Stimulated activated CD8-positive, alpha-beta memory T cell treated with anti-CD3 and anti-CD28 coated beads, Interleukin-4, amount 100 ng/mL, for 4 hours (primary cell): ENCODE measurements around the gene GPAM.

ENCODE experiments used
- DNase-seq, 2 donors: peaks; one replicate each; pipeline ENCODE4 v3.0.0-alpha.2; 2020; ENCODE audit warnings: low read depth in 2 of 2, low spot score in 1 of 2

Gene GPAM

DNA sequence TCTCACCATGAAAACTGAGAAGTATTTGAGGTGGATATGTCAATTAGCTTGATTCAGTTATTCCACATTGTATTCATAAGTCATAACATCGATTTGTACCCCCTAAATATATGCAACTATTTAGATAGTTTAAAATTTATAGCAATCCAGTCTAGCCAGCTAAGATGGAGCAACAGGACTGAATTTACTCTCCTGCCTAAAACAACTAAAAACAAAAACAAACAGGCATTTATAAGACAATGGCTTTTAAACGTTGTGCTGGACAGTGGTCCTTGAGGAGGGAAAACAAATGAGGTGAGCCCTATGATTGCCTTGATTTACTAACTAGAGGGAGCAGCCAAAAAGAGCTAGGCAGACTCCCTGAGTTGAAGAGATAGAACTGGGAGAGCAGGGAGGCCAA is 814 bp upstream of the GPAM start:
- DNase-seq: no peak

DNA sequence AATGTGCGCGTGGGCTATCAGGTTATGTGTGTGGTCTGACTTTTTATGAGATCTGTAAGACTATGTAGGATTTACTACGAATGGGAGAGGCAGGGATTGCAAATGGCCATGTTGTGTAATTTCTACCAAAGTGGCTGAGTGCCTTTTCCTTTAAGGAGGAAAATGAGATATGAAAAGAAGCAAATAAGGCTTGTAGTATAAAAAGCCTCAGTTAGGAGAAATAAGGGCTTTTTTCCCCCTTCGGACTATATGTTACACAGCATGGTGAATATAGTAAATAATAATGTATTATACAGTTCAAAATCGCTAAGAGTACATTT is 447 bp upstream of the GPAM start:
- no peak for DNase-seq

DNA sequence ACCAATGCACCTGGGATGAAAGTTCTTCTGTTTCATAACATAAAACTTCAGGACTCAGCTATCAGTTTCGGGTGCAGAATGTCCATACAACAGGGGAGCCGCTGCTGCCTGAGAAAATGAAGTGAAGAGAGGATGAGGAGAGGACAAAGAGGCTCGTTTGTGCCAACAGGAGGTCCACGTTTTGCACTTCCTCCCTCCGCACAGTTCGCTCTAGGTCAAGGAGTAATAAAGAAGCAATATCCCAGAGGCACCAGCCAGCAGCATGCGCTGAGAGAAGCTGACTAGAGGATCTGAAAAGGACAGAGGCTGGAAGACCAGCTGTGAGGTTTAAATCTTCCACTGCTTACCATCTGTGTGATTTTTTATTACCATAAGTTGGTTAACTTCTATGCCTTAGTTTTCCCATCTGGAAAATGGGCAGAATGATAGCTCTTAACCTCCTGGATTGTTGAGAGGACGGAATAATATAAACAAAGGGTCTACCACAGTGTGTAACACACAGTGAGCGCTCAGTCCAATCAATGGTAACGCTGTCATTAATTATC is 709 bp downstream of the GPAM start:
- DNase-seq: no peak

DNA sequence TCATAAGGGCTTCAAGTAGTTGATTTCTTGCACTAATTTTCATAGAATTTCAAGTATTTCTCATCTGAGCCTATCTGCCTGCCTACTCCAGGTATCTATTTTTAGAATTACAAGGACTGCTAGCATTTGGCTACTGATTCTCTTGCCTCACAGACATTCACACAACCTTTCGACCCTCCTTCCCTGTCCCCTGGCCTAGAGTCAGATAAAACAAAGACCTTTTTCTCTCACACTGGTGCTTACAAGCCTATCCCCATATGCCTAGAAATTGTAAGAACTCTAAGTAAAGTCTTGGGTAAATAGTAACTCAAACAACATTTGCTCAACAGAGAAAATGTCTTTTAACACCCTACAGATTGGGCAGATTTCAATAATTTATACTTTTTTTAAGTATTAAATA is 6.3 kb downstream of the GPAM start:
- DNase-seq: no peak

DNA sequence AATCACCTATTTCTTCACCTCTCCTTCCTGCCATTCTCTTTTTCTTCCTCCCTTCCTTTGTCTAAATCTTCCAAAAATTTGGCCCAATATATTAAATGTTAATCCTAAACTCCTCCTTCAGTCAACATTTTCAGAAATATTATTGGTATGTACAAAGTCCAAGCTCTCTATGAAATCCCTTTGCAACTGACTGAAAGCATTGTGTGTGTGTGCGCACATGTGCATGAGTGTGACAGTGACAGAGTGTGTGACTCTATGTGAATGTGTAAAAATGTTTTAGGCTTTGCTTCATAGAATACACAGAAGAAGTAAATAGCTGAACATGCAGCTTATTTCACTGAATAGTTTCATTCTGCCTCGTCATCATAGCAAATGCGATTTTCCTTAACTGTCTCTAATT is 7.0 kb downstream of the GPAM start:
- DNase-seq: no peak

DNA sequence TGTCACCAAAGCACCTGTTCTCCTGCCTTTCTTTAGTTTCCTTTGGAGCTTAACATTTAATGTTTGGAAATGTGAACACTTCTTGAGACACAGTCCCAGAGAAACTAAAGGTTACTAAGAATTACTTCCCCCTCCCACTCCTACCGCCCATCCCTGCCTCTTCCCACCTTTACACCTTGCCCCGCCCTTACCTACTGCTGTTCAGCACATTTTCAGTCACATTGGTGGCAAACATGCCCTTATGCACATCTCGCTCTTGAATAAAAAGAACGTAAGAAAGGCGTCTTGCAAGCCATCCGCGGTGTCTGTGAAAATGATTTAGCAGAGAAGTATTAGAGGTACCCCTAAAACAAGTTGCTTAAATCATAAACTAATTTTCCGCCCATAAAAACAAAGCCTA is 8.2 kb downstream of the GPAM start:
- DNase-seq: no peak

DNA sequence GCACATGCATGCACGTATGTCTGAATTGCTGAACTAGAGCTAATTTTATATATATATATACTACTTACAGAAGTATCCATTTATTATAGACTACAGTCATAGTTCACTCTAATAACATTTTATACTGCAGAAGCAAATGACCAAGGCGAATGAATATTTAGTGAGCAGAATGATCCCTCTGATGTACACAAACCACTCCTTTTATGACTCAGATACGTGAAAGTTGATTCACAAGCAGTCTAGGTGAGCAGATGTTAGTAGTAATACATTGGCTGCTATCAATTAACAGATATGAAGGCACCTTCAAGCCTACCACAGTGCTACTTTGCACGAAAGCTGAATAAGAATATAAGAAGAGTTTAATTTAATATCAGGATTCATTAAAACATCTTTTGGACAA is 10.4 kb downstream of the GPAM start:
- DNase-seq: no peak

DNA sequence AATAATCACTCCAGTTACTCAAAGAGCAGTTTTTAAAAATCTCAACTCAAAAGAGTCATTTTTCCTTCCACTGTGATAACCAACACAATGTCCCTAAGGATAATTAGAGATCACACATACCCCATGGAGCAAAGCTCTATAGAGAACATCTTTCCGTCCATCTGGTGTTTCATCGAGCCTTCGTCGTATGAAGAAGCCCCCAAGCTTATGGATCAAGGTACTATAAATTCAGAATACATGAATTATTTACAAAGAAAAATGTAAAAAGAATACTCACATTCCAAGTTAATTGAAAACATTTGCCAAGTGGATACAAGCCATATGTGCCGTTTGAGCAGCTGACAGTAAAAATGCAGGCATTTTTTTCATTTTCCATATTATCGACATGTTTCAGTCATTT is 14.8 kb downstream of the GPAM start:
- DNase-seq: no peak

DNA sequence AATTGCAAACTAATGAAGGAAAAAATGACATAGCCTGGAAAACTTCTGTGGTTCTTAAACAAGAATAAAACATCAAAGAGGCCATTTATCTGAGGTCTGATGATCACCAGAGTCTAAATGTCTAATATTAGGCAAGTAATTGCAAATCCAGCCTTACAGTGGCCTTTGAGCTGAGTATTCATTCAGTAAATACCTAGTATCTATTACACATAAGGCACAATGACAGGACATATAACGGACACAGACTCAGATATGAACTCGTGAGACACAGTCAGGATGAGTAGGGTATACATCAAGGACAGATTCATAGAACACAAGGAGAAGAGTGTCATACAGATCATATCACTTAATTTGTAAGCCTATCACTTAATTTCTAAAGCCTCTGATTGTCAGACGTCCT is 16.8 kb downstream of the GPAM start:
- no peak for DNase-seq

DNA sequence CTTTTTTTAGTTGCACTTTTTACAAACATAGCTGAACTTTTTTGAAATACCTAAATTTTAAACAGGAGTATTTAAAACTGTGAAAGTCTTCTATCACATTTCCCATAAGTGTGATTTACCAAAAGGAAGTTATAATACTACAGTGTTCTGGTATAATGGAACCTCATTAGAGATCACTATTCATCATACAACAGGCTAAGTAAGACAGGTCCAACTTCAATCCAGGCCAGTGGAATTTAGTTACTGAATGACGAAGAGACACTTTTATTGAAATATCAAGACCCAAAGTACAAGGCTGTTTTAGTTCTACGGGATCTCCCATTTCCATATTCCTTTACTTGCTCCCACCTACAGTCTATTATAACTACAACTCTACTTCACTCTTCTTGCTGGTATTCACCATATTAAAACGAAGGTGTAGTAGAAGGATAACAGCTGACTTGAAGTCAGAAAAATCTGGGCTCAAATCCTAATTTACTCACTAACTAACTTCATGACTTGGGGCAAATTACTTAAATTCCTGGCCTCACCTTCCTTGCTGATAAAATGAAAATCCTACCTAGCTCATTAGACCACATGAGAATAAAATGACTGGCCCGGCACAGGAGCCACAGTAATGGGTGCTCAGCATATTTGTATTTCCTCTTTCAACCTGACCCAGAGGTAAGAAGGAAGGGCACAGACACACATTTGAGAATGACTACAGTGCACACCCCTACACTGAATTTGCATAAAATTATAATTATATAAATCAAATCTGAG is 21.6 kb downstream of the GPAM start:
- no peak for DNase-seq

DNA sequence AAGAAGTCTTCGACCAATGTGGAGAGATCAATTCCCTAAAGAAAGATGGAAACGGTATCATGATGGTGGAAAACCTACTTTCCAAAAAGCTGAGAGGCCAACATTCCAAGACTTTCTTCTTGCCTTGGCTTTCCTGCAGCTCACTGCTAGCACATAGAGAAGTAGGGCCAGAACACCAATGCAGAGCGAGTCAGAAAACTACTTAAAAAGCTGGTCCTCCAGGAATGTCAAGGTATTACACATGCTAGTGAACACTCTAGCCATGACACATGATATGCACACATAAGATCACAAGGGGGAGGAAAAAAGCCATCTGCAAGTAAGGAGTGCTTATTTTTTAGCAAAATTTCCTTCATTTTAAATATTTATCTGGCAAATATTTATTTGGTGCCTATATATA is 22.7 kb downstream of the GPAM start:
- no peak for DNase-seq

DNA sequence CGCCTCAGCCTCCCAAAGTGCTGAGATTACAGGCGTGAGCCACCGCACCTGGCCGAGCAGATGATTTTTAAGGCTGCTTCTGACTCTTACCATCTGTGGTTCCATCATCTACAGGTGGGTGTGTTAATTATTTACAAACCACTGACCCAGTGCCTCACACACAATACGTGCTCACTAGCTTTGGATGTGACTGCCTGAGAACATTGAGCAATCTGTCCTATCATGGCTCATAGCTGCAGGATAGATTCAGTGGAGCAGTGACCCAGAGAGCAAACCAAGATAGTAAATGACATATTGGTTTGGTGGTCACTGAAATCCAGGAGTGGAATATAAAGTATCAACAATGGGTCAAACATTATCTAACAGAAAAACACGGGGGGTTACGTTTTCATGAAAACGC is 24.1 kb downstream of the GPAM start:
- DNase-seq: no peak

DNA sequence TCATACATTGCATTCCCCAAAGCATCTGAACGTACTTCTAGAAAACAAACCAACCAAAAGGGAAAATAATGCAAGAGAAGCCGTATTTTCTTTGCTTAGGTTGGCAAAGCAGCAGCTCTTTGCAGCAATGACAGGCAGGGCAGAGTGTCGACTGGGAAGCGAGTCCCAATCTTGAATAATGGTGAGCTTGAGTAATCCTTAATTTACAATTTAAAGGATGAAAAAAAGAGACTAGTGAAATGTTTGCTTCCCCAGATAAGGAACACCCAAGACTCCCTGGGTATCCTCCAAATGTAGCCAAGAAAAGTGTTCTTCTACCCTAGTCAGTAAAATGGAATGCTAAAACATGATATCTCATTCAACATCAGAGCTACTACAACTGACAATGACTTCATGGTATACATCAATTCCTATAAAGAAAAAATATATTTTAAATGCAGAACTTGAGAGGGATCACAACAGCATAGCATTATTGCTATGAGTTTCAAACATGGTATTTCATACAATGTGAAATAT is 32.0 kb downstream of the GPAM start:
- no peak for DNase-seq

DNA sequence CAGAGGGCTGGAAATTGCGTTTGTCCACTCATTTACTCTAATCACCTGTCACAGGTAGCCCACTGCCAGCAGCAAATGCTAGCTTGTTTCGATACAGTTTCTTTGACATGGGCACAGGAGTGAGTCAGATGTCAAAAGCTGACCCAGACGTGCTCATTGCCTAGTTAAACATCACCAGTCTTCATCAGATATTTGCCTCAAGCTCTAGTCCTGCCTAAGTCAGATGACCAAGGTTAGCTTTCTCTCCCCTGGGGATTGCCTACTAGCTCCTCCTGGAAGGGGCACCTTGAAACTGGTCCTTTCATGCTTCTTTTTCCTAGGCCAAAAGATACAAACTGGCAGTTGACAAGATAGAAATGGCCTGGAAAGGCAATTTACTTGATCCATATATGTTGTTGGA is 35.2 kb downstream of the GPAM start:
- no peak for DNase-seq

DNA sequence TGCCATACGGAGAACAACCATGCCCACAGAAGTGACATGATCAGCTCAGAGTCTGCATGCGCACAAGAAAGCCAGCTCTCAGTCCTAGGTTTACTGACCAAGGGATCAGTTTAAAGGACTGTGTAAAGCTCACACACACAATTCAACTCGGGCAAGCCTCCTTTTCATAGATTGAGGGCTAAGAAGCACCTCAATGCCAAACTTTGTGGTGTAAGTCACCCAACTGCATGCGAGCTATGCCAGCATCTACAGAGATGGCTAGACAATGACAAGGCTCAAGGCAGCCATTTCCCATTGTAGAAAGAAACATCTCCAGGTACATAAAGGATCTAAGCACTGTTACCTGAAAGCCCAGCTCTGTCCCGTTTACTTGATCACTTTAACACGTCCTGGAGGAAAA is 36.8 kb downstream of the GPAM start:
- DNase-seq: no peak

DNA sequence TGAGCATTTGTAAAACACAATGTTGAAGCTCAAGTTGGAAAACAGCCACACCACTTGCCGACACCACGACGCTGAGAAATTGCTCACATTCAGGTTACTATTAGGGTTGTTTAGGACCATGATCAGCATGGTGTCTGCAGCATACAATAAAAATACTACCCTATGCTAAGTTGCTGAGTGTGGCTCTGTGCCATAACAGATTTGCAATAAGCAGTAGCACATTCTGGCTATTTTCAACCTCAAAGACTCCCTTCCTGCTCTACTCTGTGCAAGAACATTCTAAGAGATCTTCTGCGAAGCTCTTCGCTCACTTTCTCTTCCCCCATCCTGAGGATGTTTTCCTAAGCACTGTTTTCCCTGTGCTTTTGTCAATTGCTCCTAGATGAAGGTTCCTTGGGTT is 38.3 kb downstream of the GPAM start:
- no peak for DNase-seq

DNA sequence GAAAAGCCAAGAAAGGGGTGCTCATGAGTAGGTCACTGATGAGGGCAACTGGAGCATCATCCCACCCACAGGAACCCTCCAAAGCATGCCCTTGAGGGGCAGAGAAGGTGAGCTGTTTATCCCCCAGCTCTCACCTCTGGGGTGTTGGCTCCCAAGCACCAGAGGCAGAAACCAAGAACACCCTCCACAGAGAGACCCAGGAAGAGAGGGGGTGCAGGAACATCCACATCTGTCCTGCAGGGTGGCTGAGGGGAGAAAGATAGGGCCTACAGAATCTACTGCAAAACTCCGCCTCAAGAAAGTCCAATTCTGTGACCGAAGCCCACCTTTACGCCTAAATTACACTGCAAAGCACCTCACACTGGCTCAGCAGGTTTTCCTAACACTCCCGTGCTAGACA is 40.1 kb downstream of the GPAM start:
- DNase-seq: no peak

DNA sequence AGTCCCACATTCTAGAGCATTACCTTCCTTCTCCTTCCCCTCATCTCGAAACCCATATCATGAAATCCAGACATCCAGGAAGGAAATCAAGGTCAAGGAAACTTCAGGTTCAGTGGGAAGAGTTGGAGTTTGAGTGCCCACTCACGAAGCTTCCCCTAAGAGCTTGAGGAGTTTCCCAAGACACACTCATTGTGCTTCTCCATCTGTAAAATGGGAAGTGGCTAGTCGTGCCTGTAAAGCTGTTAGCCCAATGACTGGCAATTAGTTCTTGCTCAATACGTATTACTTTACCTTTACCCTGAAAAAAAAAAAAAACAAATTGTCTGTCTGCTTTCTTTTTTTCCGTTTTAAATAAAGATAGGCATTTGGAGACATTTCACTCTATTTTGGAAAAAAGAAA is 42.3 kb downstream of the GPAM start:
- no peak for DNase-seq

DNA sequence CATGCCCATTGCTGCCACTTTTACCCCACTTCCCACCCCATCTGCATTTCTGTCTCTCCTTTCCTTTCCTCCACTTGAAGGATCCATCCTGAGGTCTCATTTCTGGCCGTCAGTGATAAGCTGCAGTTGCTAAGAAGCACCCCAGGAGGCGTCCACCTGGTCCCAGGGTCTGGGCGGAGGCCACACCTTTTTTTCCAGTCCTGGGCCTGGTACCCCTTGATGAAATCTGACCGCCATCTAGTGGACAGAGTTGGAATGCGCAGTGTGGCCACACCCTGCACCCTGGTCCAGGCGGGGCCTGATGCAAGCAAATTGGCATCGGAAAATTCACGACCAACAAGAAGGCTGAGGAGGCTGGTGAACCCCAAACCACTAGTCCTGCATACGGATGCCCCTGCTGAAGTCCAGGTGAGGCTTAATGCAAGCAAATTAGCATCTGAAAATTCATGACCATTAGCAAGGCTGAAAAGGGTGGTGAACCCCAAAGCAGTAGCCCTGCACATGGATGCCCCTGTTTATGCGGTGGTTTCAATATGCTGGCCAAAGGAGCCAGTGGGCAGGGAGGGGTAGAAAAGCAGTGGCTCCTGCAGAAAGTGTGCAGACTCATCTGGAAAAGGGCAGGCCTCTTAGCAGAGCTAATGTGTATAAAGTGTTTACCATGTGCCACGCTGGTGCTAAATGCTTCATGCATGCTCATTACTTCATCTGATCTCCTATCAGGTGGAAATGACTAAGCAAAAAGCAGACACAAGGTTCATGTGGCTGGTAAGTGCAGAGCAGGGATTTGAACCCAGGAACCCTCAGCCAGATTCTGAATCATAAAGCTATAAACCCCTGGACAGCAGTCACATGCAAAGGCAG is 43.2 kb downstream of the GPAM start:
- DNase-seq: peak; percentile 27 to 38

DNA sequence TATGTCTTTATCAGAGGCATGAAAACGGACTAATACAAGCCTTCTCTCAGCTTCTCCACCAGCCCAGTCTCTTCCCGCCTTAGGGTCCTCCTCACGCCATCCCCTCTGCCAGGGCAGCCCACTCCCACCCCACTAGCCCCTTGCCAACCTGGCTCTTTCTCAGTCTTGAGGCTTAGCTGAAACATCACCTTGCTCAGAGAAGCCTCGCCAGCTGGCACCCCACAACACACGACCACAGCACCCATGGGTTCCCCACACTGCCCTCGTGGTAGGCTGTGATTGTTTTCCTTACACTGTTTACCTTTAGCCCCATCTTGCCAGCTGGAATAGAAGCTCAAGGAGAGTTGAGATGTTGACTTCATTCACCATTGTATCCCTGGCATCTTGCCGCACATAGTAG is 44.4 kb downstream of the GPAM start:
- DNase-seq: no peak

DNA sequence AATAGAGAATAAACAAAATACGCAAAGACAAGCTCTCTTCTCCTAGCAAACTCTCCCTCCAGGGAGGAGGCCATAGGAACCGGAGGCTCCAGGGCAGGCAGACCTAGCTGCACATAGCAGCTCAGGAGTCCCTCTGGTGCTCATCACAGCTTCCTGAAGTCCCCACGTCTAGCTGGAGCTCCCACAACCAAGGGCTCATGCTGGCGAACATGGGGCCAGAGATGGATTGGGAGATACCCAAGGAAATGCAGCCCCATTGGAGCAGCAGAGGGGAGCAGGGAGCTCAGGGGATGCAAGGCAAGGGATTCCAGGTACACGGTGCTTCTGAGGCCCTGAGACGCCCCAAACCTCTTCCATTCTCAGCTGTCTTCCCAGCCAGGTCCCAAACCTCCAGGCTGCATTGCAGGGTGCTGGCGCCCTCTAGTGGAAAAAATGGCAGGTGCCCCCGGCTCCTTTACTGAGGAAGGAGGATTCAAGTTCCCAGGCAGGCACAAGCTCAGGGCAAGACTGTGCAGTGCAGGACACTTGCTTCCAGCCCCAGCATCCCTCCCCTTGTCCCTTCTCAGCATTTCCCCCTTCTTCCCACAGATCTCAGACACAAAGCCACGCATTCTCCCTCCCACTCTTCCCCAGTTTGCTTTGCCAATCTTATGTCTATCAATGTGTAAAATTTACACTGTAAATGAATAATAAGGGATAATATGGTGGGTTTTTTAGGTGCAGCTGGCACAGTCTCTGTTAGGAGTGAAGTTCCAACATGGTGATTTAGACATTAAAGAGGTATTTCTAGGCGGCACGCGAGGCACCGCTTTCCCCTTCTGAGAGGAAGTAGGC is 46.2 kb downstream of the GPAM start:
- peak in 1 of 2 donors; percentile 20 for DNase-seq
